Activated T-helper 1 cell treated with anti-CD3 and anti-CD28 coated beads, Interleukin-12 subunit alpha, Interleukin-12 subunit beta, Interleukin-2, Interleukin-4 antibody, amounts not matched to agents 30 ng/mL and 10 ng/mL and 1 ng/mL, durations not matched to agents 14 hours and 24 hours and 36 hours (primary cell): ENCODE data around the gene RSPH3. TPM values are rescaled to one million over a fixed set of nuclear protein-coding genes. Genes with fewer than 3 reads are reported as not detected.

Experiments used
- DNase-seq: peaks from one replicate; pipeline ENCODE4 v3.0.0; 2021; ENCODE audit warnings: low spot score
- H3K27ac Mint-ChIP-seq: one replicate; pipeline ENCODE4 v1.8.0; 2021; ENCODE audit warnings: mild to moderate bottlenecking, mixed read lengths
- H3K27me3 Mint-ChIP-seq: one replicate; pipeline ENCODE4 v1.8.0; 2022; ENCODE audit warnings: mild to moderate bottlenecking, moderate library complexity, mixed read lengths; ENCODE audit not compliant: insufficient read depth
- H3K36me3 Mint-ChIP-seq: one replicate; pipeline ENCODE4 v1.8.0; 2021; ENCODE audit warnings: low read depth, mixed read lengths
- H3K4me1 Mint-ChIP-seq: one replicate; pipeline ENCODE4 v1.8.0; 2021; ENCODE audit warnings: low read depth, mixed read lengths
- H3K4me3 Mint-ChIP-seq: one replicate; pipeline ENCODE4 v1.8.0; 2021; ENCODE audit warnings: mild to moderate bottlenecking, moderate library complexity, mixed read lengths
- H3K9me3 Mint-ChIP-seq: one replicate; pipeline ENCODE4 v1.8.0; 2021; ENCODE audit warnings: mixed read lengths
- intact Hi-C: fragments of 100-400 bp; cut with micrococcal nuclease; formaldehyde crosslinking; loops from one replicate; pipeline ENCODE4 v1.15.1; 2024
- total RNA-seq: library from RNA; stranded (reverse); gene quantifications from 2 replicates; pipeline ENCODE4 v1.2.3, GENCODE V29; 2022

The RSPH3 gene
- total RNA-seq, 1 donor from 2014 or later: 3.8 TPM

GRCh38 chr6:158938811-158939254 lies 61.2 kb downstream of the RSPH3 start:
- Mint-ChIP-seq H3K36me3 (no peaks in the 10 kb centered on the region), H3K4me3 (peak overlapping the region; percentile 45), H3K27me3 (peaks cover 13% of the 10 kb centered on the region), H3K27ac (no peak overlapping the region), H3K4me1 (peaks cover 22% of the 10 kb centered on the region), H3K9me3 (peaks cover 9% of the 10 kb centered on the region)
- DNase-seq: no peak
- intact Hi-C loops: no loop called here

GRCh38 chr6:158938220-158938619 lies 61.8 kb downstream of the RSPH3 start:
- H3K9me3 Mint-ChIP-seq: peaks cover 9% of the 10 kb centered on the region
- no peak overlapping the region for H3K27ac Mint-ChIP-seq
- no peak for DNase-seq
- intact Hi-C loops: no loop called here
- H3K27me3 Mint-ChIP-seq: peaks cover 12% of the 10 kb centered on the region
- no peak overlapping the region for H3K4me3 Mint-ChIP-seq
- H3K4me1 Mint-ChIP-seq: peaks cover 22% of the 10 kb centered on the region
- no peaks in the 10 kb centered on the region for H3K36me3 Mint-ChIP-seq

GRCh38 chr6:158934157-158934556 lies 65.8 kb downstream of the RSPH3 start:
- no peak for DNase-seq
- H3K27me3 Mint-ChIP-seq: peaks cover 4% of the 10 kb centered on the region
- no peaks in the 10 kb centered on the region for H3K36me3 Mint-ChIP-seq
- no peak overlapping the region for H3K27ac Mint-ChIP-seq
- H3K9me3 Mint-ChIP-seq: no peaks in the 10 kb centered on the region
- intact Hi-C loops: no loop called here
- H3K4me3 Mint-ChIP-seq: no peak overlapping the region
- peaks cover 13% of the 10 kb centered on the region for H3K4me1 Mint-ChIP-seq

- H3K27me3 Mint-ChIP-seq: no peaks in the 10 kb centered on the region
- intact Hi-C loops: no loop called here
- no peak for DNase-seq
- H3K4me1 Mint-ChIP-seq: peaks cover 4% of the 10 kb centered on the region
- H3K4me3 Mint-ChIP-seq: no peak overlapping the region
- no peak overlapping the region for H3K27ac Mint-ChIP-seq
- H3K36me3 Mint-ChIP-seq: no peaks in the 10 kb centered on the region
- H3K9me3 Mint-ChIP-seq: no peaks in the 10 kb centered on the region
Measured at GRCh38 chr6:158933079-158933595, 66.9 kb downstream of the RSPH3 start.

GRCh38 chr6:158928068-158928467 lies 71.9 kb downstream of the RSPH3 start:
- intact Hi-C loops: no loop called here
- no peaks in the 10 kb centered on the region for H3K4me1 Mint-ChIP-seq
- H3K4me3 Mint-ChIP-seq: no peak overlapping the region
- no peak overlapping the region for H3K27ac Mint-ChIP-seq
- H3K27me3 Mint-ChIP-seq: no peaks in the 10 kb centered on the region
- no peaks in the 10 kb centered on the region for H3K9me3 Mint-ChIP-seq
- H3K36me3 Mint-ChIP-seq: no peaks in the 10 kb centered on the region
- DNase-seq: no peak

- no peaks in the 10 kb centered on the region for H3K36me3 Mint-ChIP-seq
- intact Hi-C loops: no loop called here
- no peaks in the 10 kb centered on the region for H3K4me1 Mint-ChIP-seq
- no peaks in the 10 kb centered on the region for H3K27me3 Mint-ChIP-seq
- no peak overlapping the region for H3K4me3 Mint-ChIP-seq
- H3K9me3 Mint-ChIP-seq: no peaks in the 10 kb centered on the region
- H3K27ac Mint-ChIP-seq: no peak overlapping the region
- no peak for DNase-seq
Measured at GRCh38 chr6:158926414-158926813, 73.6 kb downstream of the RSPH3 start.

- Mint-ChIP-seq H3K27me3 (peaks cover 3% of the 10 kb centered on the region), H3K9me3 (no peaks in the 10 kb centered on the region), H3K4me1 (peaks cover 7% of the 10 kb centered on the region), H3K36me3 (no peaks in the 10 kb centered on the region), H3K4me3 (no peak overlapping the region), H3K27ac (no peak overlapping the region)
- intact Hi-C loops: no loop called here
- no peak for DNase-seq
Measured at GRCh38 chr6:158924499-158925455, 75.2 kb downstream of the RSPH3 start.

- Mint-ChIP-seq H3K27me3 (peaks cover 5% of the 10 kb centered on the region), H3K9me3 (no peaks in the 10 kb centered on the region), H3K36me3 (no peaks in the 10 kb centered on the region), H3K27ac (no peak overlapping the region), H3K4me3 (no peak overlapping the region), H3K4me1 (peaks cover 7% of the 10 kb centered on the region)
- DNase-seq: no peak
- intact Hi-C loops: no loop called here
Measured at GRCh38 chr6:158923805-158924498, 76.0 kb downstream of the RSPH3 start.

Other genes starting within 250 kb of the RSPH3 start
- 205 and 206 TPM in 2 replicates for gene EZR, start 180.8 kb downstream of the RSPH3 start, total RNA-seq
- gene TAGAP, start 44.8 kb upstream of the RSPH3 start, total RNA-seq: 245 and 250 TPM in 2 replicates
- gene FNDC1, start 169.2 kb upstream of the RSPH3 start, total RNA-seq: 0.02 TPM in 1 of 2 replicates, not detected in the other